Panc1 (cell line): ENCODE measurements around the gene FGFRL1. TPM values are rescaled to one million over a fixed set of nuclear protein-coding genes. Genes with fewer than 3 reads are reported as not detected.

ENCODE experiments used
- ATAC-seq: fragments of 200-7000 bp; cut with Tn5 transposase; 2 replicates; pipeline ENCODE4 v1.9.1; 2020; ENCODE audit warnings: mild to moderate bottlenecking, moderate library complexity
- BruUV-seq: library from RNA; stranded (reverse); fragments of 400-500 nt; replicated peaks from 2 replicates; lab custom pipeline; 2021; lab: Mats Ljungman, UMichigan
- CTCF ChIA-PET: fragments of 300-600 bp; sonication (Branson Sonifier 250); formaldehyde crosslinking; loops from one replicate; lab custom pipeline; 2022; ENCODE audit warnings: antibody characterized with exemption; lab: Charles Lee
- POLR2A ChIA-PET: fragments of 300-600 bp; sonication (Branson Sonifier 250); formaldehyde crosslinking; loops from one replicate; lab custom pipeline; 2022; ENCODE audit warnings: antibody characterized with exemption; lab: Charles Lee
- DNase-seq: peaks from one replicate; pipeline ENCODE4 v3.0.0-alpha.2; 2010; ENCODE audit warnings: low read depth, low spot score
- H3K27ac ChIP-seq: 2 replicates; pipeline ENCODE4 v1.5.1; 2011; ENCODE audit warnings: mild to moderate bottlenecking, low read length, inconsistent platforms
- H3K27me3 ChIP-seq: fragments of 200-500 bp; sonication (Bioruptor generic); 2 replicates; pipeline ENCODE4 v1.6.0; 2014; ENCODE audit warnings: low read length, inconsistent platforms; ENCODE audit not compliant: control insufficient read depth, insufficient read depth
- H3K36me3 ChIP-seq: fragments of 200-500 bp; sonication (Bioruptor generic); 2 replicates; pipeline ENCODE4 v1.5.1; 2014; ENCODE audit warnings: inconsistent platforms, mild to moderate bottlenecking, low read length, moderate library complexity; ENCODE audit not compliant: control insufficient read depth, insufficient read depth
- H3K4me1 ChIP-seq: 2 replicates; pipeline ENCODE4 v1.5.1; 2011; ENCODE audit warnings: inconsistent platforms, mild to moderate bottlenecking, low read length, moderate library complexity; ENCODE audit not compliant: control insufficient read depth, insufficient read depth
- H3K4me3 ChIP-seq, 2 experiments: 2 replicates each; pipeline ENCODE4 v1.5.1; 2011 to 2012; ENCODE audit warnings: low read depth in 2 of 2, low read length in 2 of 2, mild to moderate bottlenecking in 2 of 2, inconsistent platforms in 1 of 2, moderate library complexity in 1 of 2
- H3K9me3 ChIP-seq: fragments of 200-500 bp; sonication (Bioruptor generic); 2 replicates; pipeline ENCODE4 v1.5.1; 2014; ENCODE audit warnings: low read depth, mild to moderate bottlenecking, inconsistent platforms, low read length, moderate library complexity; ENCODE audit not compliant: control insufficient read depth, insufficient read depth
- POLR2AphosphoS5 ChIP-seq: IDR thresholded peaks from 2 replicates; pipeline ENCODE4 v1.6.1; 2012; ENCODE audit warnings: mild to moderate bottlenecking, low read depth, low read length, moderate library complexity
- REST ChIP-seq, 2 experiments: IDR thresholded peaks; 2 replicates each; pipeline ENCODE4 v1.6.1; 2011 to 2012; ENCODE audit warnings: low read depth in 2 of 2, control low read depth in 1 of 2, low read length in 1 of 2, mild to moderate bottlenecking in 1 of 2, moderate library complexity in 1 of 2; ENCODE audit not compliant: insufficient read depth in 1 of 2
- SIN3A ChIP-seq: IDR thresholded peaks from 2 replicates; pipeline ENCODE4 v1.6.1; 2012; ENCODE audit warnings: low read depth, mild to moderate bottlenecking, low read length, moderate library complexity, borderline replicate concordance; ENCODE audit not compliant: insufficient read depth
- TCF7L2 ChIP-seq: IDR thresholded peaks from 2 replicates; pipeline ENCODE4 v1.6.1; 2011; ENCODE audit warnings: mild to moderate bottlenecking, low read depth, low read length, inconsistent platforms
- in situ Hi-C: cut with HindIII; loops from 2 replicates; pipeline ENCODE4 v1.10.0; 2016; ENCODE audit warnings: low sequenced_read_pairs, low pct_unique_long_range_greater_than_20kb
- intact Hi-C: fragments of 100-400 bp; cut with micrococcal nuclease; formaldehyde crosslinking; loops from one replicate; pipeline ENCODE4 v1.10.0; 2022; ENCODE audit not compliant: unreplicated experiment
- total RNA-seq: library from RNA; stranded (reverse); gene quantifications from one replicate; pipeline ENCODE4 v1.2.1, GENCODE V29; 2021; ENCODE audit not compliant: unreplicated experiment
- TF ChIP-seq, protein P1 (sequence below): fragments of 450-650 bp; IDR thresholded peaks from 2 replicates; pipeline ENCODE4 v1.5.1; 2017; ENCODE audit warnings: mild to moderate bottlenecking

Gene FGFRL1
- total RNA-seq, 1 experiment from 2014 or later = 43.1 TPM

DNA sequence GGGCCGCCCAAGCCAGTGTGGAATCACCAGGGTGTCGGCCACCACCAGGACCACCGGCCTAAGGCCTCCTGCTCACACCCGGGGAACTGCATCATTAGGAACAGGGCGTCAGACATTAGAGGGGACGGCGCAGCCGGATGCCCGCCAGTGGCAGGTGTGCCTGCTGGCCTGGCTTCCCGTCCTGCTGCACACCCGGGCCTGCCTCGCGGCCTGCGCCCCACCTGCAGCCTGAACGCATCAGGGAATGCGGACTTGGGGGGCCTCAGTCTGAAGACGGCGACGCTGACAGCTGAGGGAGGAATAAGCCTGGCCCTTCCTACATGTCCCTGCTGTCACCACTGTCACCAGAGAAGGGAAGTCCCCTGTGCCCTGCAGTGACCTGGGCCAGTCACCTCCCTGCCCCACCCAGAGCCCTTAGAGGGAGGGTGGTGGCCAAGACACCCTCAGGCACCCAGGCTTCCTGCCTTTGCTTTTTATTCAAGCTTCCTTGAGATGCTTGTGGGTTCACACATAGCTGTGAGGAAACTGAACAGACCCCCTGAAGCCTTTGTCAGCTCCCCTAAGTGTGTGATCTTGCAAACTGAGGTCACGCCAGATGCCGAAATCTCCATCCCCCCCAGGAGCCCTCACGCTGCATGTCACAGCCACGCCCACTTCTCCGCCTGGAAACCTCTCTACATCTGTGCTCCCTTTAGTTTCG is 41.2 kb upstream of the FGFRL1 start:
- POLR2A ChIA-PET = no interaction called here
- no peak for ATAC-seq
- intact Hi-C loops (no loop called here), in situ Hi-C loops (no loop called here)
- H3K27ac ChIP-seq = no peak overlapping the region
- no peak for DNase-seq
- BruUV-seq = TSS peak; percentile 85
- H3K4me3 ChIP-seq = no peak overlapping the region
- no peaks in the 10 kb centered on the region for H3K36me3 ChIP-seq
- CTCF ChIA-PET = no interaction called here
- H3K4me1 ChIP-seq = peaks cover 6% of the 10 kb centered on the region; the same call in 1 of the 2 replicates
- no peaks in the 10 kb centered on the region for H3K9me3 ChIP-seq
- no peak for TF ChIP-seq SIN3A
- no peak for TF ChIP-seq POLR2AphosphoS5
- no peak for TF ChIP-seq REST (IDR thresholded peaks at IDR 0.05; ENCODE audit: insufficient read depth in 1 of 2, low read depth in 2 of 2, low read length in 1 of 2)
- TF ChIP-seq TCF7L2 = no peak
- TF ChIP-seq, protein P1, sequence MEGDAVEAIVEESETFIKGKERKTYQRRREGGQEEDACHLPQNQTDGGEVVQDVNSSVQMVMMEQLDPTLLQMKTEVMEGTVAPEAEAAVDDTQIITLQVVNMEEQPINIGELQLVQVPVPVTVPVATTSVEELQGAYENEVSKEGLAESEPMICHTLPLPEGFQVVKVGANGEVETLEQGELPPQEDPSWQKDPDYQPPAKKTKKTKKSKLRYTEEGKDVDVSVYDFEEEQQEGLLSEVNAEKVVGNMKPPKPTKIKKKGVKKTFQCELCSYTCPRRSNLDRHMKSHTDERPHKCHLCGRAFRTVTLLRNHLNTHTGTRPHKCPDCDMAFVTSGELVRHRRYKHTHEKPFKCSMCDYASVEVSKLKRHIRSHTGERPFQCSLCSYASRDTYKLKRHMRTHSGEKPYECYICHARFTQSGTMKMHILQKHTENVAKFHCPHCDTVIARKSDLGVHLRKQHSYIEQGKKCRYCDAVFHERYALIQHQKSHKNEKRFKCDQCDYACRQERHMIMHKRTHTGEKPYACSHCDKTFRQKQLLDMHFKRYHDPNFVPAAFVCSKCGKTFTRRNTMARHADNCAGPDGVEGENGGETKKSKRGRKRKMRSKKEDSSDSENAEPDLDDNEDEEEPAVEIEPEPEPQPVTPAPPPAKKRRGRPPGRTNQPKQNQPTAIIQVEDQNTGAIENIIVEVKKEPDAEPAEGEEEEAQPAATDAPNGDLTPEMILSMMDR = no peak
- no peaks in the 10 kb centered on the region for H3K27me3 ChIP-seq

GRCh38 chr4:970854-971520 is 40.4 kb upstream of the FGFRL1 start:
- Histone ChIP-seq H3K36me3 (no peaks in the 10 kb centered on the region), H3K27ac (no peak overlapping the region), H3K4me1 (peaks cover 6% of the 10 kb centered on the region; the same call in 1 of the 2 replicates), H3K9me3 (no peaks in the 10 kb centered on the region), H3K27me3 (no peaks in the 10 kb centered on the region), H3K4me3 (no peak overlapping the region)
- BruUV-seq = no TSS peak
- intact Hi-C loops = no loop called here
- CTCF ChIA-PET = interaction anchor here (0.6 kb wide), 1 partner anchor 820 kb away, joined by 5 read pairs; no protein-coding TSS in a partner anchor
- DNase-seq (no peak), ATAC-seq (no peak)
- in situ Hi-C loops = no loop called here
- POLR2A ChIA-PET = interaction anchor here (0.6 kb wide), 1 partner anchor 10 kb away, joined by 3 read pairs; no protein-coding TSS in a partner anchor
- TF ChIP-seq REST (IDR thresholded peaks at IDR 0.05; ENCODE audit: insufficient read depth in 1 of 2, low read depth in 2 of 2, low read length in 1 of 2) (no peak), TCF7L2 (no peak), SIN3A (no peak), POLR2AphosphoS5 (no peak)
- TF ChIP-seq, protein P1 = no peak
